Endothelial cell of hepatic sinusoid (primary cell): Measurements from ENCODE around the gene PES1.
"Not testable (repeated sequence)": the region's sequence is repeated elsewhere in the genome, so short reads cannot be mapped to it uniquely, and the experiment has no call there.

Source experiments
- in situ Hi-C: cut with HindIII; loops from 2 replicates; pipeline ENCODE4 v1.10.0; 2017; ENCODE audit warnings: low sequenced_read_pairs

Gene PES1

DNA sequence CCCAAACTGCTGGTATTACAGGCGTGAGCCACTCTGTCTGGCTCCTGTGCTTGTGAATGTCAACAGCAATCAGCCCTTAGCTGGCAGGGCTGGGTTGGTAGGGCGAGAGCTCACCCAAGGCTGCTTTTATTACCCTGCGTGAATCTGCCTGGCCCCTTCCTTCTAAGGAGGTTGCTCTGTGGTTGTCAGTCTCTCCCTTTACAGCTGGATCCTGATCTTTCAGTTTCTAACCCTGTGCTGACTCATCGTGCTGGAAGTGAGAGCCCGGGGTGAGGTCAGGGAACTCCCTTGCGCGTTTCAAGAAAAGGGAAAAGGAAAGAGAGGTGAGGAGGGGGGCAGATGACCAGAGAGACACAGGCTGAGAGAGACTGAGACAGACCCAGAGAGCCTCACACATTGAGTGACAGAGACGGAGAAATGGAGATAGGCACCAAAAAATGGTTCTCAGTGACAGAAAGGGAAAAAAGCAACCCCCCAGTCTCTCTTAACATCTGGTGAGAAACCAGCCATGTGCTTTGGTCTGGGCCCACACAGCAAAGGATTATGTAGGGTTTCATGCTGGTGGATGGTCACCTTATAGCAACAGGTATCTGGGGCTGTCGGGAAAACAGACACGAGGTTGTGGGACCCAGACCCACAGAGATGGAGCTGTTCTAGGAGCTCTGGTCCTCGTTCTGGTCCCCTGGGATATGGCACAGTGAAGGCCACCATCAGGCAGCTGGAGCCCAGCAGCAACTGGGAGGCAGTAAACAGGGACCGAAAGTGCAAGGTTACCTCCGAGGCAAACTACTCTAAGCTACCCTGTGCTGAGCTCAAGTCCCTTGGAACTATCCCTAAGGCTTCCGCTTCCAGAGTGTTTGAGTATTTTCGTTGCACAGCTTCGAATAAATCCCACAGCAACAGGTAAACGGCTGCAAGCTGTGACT, 17.8 kb upstream of the PES1 start:
- in situ Hi-C loops = no loop called here

DNA sequence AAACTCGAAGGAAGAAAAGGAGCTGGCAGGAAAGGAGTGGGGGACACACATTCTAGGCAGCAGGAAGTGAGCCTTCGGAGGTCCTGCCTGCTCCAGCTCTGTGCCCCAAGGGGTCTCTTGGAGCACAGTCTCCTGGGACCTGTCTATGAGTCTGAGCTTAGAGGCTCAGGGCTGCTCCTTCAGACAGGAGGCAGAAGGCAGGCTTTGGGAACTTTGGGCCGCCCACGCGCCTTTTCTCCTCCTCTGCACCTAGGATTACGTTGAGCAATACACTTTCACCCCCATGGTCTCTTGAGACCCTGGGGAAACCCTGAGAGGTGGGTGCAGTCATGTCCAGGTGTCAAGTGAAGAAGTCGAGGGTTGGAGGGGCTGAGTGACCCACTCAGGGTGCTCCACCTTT, 16.2 kb upstream of the PES1 start:
- in situ Hi-C loops = no loop called here

DNA sequence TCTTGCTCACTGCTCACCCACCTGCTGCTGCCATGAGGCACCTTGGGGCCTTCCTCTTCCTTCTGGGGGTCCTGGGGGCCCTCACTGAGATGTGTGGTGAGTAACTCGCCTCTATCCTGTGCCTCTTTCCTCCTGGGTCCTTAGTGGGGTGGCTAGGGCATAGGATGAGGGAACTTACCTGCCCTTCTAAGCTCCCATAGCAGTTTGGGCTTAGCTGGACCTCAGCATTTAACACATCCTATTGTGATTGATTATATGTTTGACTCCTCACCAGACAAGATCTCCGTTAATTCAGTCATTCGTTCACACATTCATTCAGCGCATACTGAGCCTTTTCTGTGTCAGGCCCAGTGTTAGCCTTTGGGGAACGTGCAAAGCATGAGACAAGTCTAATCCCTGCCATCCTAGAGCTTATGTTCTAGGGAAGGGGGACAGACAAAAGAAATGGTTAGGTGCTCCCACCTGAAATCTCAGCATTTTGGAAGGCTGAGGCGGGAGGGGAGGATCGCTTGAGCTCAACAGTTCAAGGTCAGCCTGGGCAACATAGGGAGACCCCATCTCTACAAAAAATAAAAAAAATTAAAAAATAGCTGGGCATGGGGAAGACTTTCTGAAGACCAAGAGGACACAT, 15.7 kb upstream of the PES1 start:
- in situ Hi-C loops = no loop called here

DNA sequence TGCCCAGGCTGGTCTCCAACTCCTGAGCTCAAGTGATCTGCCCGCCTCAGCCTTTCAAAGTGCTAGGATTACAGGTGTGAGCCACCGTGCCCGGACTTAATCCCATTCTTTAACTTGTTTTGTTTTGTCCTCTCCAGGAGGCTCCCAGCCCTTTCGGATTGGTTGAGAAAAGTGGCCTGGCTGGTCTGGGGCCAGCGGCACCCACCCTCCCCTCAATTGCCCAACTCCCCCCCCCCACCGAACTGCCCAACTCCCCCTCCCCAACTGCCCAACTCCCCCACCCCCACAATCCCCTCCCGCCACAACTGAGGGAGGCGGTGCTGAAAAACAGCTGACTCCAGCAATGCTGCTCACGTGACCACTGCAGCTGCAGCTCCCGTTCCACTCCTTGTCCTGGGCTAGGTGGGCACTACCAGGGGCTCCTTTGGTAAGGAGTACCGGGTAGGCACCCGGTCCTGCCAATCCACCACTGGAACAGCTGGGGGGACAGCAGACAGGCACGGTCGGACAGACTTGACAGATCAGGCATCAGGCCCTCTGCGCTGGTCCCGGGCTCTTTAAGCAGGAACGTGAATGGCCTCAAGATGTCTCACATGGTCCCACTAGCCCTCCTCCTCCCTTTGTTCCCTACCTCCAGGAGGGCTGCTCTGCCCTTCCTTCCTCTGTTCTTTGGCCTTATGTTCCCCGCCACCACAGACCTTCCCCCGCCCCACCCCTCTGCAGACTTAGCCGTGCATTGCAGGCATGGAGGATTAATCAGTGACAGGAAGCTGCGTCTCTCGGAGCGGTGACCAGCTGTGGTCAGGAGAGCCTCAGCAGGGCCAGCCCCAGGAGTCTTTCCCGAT, 15.0 kb upstream of the PES1 start, which contains the start of gene TCN2:
Gene TCN2, plus strand, starts transcription at position 720 of the 845 bp plus-strand sequence. CDS start 158 bp downstream, outside the sequence.
- in situ Hi-C loops = no loop called here

DNA sequence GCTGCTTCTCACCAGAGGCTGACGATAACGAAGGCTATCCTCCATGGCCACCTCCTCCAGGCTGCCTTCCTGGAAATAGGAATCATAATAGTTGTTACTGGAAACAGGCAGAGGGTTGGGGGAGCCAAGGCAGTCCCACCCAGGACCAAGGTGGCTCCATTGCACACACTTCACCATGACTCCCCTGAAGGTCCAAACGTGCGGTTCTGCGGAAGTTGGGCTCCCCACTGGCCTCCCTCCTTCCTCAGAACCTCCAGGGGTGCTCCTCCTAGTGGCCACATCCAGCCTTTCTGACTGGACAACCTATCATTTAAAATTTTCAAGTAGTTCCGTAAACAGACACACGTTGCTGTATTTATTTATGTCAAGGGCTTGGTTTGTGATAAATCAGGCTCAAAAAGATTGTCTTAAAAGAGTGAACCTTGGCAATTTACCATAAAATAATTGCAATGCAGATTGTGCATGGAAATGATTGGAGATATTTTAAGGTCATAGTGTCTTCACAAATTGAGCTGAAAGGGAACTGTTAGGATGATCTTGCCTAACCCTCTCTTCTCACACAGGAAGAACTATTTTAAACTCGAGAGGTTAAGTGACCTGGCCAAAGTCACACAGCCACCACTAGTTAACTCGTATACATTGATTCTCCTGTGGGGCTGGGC, 13.9 kb upstream of the PES1 start:
- in situ Hi-C loops = no loop called here

DNA sequence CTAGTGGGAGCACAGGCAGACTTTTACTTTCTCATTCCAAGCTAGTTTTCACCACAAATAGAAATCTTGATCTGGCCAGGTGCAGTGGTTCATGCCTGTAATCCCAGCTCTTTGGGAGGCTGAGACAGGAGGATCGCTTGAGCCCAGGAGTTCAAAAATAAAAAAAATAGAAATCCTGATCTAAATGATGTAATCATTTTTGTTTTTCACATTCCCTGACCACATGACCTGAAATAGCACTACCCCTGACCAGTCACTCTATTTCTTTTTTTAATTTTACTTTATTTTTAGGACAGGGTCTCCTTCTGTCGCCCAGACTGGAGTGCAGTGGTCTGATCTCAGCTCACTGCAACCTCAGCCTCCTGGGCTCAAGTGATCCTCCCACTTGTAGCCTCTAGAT, 13.0 kb upstream of the PES1 start:
- in situ Hi-C loops = no loop called here

DNA sequence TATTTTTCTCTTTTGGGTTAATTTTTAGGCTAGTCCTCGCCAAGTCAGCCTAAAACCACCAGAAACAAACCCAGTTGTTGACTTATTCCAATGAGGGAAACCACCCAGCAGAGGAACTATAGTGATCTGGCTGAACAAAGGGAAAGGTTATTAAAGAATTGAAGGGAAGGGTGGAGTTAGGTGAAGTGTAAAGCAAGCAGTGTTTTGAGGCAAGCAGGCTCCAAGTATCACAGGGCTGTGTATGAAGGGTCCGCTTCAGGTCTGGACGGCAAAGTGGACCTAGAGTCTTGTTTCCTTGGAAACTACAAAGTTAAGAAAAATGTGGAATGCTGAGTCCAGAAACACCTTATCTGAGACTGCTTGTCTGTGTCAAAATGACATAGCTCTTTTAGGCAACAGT, 12.1 kb upstream of the PES1 start:
- in situ Hi-C loops = no loop called here

DNA sequence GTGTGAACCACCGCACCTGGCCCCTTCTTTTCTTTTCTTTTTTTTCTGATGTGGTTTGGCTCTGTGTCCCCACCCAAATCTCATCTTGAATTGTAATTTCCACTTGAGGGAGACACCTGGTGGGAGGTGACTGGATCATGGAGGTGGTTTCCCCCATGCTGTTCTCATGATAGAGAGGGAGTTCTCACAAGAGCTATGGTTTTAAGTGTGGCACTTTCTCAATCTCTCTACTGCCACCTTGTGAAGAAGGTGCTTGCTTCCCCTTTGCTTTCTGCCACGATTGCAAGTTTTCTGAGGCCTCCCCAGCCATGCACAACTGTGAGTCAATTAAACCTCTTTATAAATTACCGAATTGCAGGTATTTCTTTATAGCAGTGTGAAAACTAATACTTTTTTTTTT, 10.3 kb upstream of the PES1 start:
- in situ Hi-C loops = no loop called here

DNA sequence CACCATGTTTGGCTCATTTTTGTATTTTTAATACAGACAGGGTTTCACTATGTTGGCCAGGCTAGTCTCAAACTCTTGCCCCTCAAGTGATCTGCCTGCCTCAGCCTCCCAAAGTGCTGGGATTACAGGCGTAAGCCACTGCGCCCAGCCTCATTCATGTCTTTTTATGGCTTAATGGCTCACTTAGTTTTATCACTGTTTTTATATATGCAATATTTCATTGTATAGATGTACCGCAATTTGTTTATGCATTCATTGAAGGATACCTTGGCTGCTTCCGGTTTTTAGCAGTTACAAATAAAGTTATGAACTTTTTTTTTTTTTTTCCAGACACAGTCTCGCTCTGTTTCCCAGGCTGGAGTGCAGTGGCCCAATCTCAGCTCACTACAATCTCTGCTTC, 9.8 kb upstream of the PES1 start:
- in situ Hi-C loops = no loop called here

DNA sequence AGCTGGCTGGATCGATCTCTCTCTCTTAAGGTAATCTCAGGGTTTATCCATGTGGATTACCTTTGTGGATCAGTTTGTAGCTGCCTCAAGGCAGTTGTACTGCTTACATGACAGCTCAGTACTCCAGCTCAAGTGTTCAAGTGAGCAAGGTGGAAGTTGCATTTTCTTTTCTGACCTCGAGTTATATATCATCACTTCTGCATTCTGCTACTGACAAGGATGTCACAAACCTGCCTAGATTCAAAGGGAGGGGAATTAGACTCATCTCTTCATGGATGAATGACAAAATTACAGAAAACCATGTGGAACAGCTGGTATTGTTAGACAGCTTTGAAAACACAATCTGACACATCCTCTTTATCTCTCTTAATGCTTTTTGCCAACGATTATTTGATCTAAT, 9.2 kb upstream of the PES1 start:
- in situ Hi-C loops = no loop called here

DNA sequence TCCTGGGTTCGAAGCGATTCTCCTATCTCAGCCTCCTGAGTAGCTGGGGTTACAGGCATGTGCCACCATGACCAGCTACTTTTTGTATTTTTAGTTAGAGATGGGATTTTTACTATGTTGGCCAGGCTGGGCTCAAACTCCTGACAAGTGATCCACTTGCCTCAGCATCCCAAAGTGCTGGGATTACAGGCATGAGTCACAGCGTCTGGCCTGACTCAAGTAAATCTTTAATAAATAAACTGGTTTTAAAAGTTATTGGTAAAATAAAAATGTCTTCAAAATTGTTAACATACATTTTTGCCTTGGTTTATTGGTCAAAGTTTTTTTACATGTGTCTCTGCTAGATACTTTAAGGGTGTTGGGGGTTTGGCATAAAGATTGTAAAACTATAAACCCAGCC, 7.3 kb upstream of the PES1 start:
- in situ Hi-C loops = no loop called here

DNA sequence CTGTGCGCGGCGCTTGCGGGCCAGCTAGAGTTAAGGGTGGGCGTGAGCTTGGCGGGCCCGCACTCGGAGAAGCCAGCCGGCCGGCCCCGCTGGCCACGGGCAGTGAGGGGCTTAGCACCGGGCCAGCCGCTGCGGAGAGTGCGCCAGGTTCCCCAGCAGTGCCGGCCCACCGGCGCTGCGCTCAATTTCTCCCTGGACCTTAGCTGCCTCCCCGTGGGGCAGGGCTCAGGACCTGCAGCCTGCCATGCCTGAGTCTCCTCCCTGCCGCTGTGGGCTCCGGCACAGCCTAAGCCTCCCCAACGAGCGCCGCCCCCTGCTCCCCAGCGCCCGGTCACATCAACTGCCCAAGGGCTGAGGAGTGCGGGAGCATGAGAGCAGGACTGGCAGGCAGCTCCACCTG, 5.2 kb upstream of the PES1 start:
- in situ Hi-C loops = no loop called here

DNA sequence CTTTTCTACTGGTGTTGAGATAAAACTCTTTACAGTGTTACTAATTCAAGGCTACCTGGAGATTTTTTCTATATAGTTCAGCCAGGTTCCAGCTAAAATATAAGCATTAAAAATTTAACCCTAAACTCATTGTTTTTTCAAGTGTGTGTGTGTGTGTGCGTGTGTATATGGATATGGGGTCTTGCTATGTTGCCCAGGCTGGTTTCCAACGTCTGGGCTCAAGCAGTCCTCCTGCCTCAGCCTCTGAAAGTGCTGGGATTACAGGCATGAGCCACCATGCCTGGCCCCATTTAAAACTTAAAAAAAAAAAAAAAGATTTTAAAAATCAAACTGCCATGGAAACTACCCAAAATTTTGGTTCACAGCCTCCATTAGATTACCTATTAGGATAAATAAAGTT, 4.5 kb upstream of the PES1 start:
- in situ Hi-C loops = no loop called here

DNA sequence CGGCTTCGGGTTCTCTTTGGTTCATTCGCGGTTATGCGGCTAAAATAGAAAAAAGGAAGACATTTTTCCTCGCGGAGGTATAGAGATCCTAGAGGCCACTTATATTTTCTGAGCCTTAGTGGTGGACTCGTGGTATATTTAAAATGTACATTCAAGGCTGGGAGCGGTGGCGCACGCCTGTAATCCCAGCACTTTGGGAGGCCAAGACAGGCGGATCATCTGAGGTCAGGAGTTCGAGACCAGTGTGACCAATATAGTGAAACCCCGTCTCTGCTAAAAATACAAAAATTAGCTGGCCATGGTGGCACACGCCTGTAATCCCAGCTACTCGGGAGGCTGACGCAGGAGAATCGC, 627 bp upstream of the PES1 start:
- in situ Hi-C loops = not testable (repeated sequence)

DNA sequence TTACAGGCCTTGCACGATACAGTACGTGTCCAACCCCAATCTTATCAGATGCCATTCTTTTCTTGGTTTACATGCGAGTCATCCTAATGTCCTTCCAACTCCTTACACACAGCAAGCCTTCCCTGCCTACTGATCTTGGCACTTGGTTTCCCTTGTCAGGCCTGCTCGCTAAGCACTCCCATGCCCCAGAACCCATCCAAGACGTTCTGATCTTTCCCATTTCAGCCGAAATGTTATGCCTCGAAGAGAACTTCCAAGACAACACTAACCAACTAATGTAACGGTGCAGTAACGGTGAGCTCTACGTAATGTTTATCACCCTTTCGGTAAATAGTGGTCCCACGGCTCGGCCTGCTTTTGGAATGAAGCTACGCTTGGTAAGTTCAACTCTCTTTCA, 521 bp downstream of the PES1 start:
- in situ Hi-C loops = no loop called here

DNA sequence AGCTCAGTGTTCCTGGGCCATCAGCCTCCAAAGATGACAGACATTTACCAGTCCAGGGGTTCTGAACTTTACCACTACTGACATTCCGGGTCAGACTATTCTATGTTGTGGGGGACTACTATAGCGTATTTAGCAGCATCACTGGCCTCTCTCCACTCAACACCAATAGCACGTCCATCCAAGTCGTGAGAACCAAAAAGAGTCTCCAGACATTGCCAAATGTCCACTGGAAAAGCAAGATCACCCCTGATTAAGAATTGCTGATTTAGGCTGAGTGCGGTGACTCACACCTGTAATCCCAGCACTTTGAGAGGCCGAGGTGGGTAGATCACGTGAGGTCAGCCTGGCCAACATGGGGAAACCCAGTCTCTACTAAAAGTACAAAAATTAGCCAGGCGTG, 5.3 kb downstream of the PES1 start:
- in situ Hi-C loops = no loop called here

DNA sequence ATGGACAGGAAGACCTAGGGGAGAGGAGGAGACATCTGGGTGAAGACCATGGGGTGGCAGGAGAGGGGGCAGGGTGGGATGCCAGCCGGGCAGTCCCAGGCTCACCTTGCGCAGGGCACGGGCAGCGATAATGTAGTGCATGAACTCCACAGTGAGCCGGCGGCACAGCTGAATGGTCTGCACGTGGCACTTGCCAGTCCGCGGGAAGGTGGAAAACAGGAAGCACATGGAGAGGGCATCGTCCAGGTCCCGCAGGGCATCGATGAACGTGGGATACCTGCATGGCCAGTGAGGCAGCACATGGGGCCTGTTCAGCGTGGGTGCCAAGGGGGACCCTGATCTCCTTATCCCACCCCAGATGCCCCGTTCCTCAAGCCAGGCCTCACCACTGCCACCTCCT, 7.3 kb downstream of the PES1 start:
- in situ Hi-C loops = no loop called here

DNA sequence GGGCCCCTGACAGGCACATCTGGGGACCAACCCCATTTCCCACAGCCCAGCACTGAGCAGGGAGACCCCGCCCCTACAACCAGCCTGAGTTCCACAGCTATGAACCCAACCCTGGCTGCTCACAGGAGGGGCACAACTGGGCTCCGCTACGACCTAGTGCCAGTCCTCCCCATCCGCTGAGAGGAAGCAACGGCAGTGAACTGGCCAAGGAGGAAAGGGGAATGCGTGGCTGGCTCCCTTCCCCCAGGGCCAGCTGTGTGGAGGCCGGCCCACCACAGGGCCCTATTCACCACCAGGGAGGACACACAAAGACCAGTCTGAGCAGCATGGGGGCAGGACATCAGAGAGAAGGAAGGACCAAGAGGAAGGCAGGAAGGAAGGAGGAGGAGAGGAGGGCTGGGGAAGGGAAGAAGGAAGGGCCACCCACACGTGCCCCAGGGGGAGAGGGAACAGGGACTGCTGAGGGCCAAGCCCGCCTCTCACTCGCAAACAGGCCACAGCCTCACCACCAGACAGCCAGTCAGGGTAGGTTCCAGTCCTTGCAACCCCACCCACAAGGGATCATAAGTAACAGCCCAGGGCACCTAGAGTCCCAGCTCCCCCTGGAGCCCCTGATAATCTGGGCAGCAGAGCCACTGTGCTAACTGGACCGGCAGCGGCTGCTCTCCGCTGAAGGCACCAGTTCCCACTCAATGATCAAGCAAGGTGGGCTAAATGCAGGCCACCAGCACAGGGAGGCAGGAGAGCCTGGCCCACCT, 8.7 kb downstream of the PES1 start:
- in situ Hi-C loops = no loop called here

DNA sequence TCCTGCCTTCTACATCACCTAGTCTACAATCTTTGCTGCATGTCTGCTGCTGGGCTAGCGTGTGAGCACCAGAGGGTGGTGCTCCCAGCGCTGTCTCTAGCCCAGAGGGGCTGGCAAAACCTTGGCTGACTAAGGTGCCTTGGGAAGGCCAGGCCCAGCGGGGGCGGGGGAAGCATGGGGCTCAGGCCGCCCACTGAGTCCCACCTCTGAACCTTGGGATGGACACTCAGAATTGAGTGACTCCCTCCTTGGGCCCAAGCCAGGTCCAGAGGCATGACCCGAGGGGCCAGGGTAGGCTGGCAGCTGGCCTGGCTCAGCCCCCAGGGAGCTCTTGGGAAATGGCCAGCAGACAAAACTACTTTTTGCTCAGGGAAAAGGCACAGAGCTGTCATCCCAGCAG, 9.7 kb downstream of the PES1 start:
- in situ Hi-C loops = no loop called here

DNA sequence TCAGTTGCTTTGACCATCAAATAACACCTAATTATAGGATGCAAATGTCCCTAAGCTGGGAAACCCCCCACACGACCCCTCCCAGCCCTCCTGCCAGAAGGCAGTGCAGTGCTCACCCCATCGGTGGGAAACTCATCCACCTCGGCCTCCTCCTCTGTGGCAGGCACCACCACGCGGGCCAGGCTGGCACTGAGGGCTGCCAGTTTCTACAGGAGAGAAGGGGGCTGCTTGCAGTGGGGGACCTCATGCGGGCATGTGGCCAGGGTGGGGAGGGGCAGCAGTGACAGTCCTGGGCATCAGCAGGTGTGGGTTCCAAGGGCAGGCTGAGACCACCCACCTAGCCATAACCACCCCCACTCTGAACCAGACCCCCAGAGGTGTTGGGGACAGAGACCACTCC, 10.8 kb downstream of the PES1 start:
- in situ Hi-C loops = no loop called here
